OCI-LY7 (cell line): ENCODE results near the gene GUCY1A2. TPM values are rescaled to one million over a fixed set of nuclear protein-coding genes. Genes with fewer than 3 reads are reported as not detected.

Experiments
- BruUV-seq: library from RNA; stranded (reverse); fragments of 400-500 nt; replicated peaks from 2 replicates; lab custom pipeline; 2021; lab: Mats Ljungman, UMichigan
- CTCF ChIA-PET: fragments of 300-600 bp; sonication (Branson Sonifier 250); formaldehyde crosslinking; loops from one replicate; lab custom pipeline; 2022; ENCODE audit warnings: antibody characterized with exemption; ENCODE audit not compliant: unreplicated experiment; lab: Charles Lee
- POLR2A ChIA-PET: fragments of 300-600 bp; sonication (Branson Sonifier 250); formaldehyde crosslinking; loops from one replicate; lab custom pipeline; 2022; ENCODE audit warnings: antibody characterized with exemption; lab: Charles Lee
- DNase-seq: peaks from one replicate; pipeline ENCODE4 v3.0.0-alpha.2; 2015; ENCODE audit warnings: low spot score
- H2AFZ ChIP-seq: fragments of 200-600 bp; sonication (generic), shearing (Covaris generic); 2 replicates; pipeline ENCODE4 v1.6.1; 2014; ENCODE audit warnings: mild to moderate bottlenecking, antibody characterized with exemption, low read length, moderate library complexity
- H3K27ac ChIP-seq: fragments of 200-600 bp; sonication (generic); 2 replicates; pipeline ENCODE4 v1.5.1; 2014; ENCODE audit warnings: mixed run types, low read depth, mild to moderate bottlenecking, moderate library complexity, low read length, inconsistent platforms; ENCODE audit not compliant: poor library complexity, severe bottlenecking
- H3K36me3 ChIP-seq: fragments of 200-600 bp; sonication (generic); 2 replicates; pipeline ENCODE4 v1.6.1; 2014; ENCODE audit warnings: mild to moderate bottlenecking, antibody characterized with exemption, low read length, moderate library complexity, mixed read lengths; ENCODE audit not compliant: insufficient read depth
- H3K4me1 ChIP-seq: fragments of 200-600 bp; sonication (generic); 2 replicates; pipeline ENCODE4 v1.5.1; 2014; ENCODE audit warnings: mild to moderate bottlenecking, low read length; ENCODE audit not compliant: insufficient read depth, poor library complexity, severe bottlenecking
- H3K4me2 ChIP-seq: fragments of 200-600 bp; sonication (generic); 2 replicates; pipeline ENCODE4 v1.6.1; 2014; ENCODE audit warnings: mild to moderate bottlenecking, low read length
- H3K4me3 ChIP-seq: fragments of 200-600 bp; sonication (generic); 2 replicates; pipeline ENCODE4 v1.5.1; 2014; ENCODE audit warnings: mild to moderate bottlenecking, low read depth, low read length; ENCODE audit not compliant: poor library complexity, severe bottlenecking
- H3K79me2 ChIP-seq: fragments of 200-600 bp; sonication (generic); 2 replicates; pipeline ENCODE4 v1.6.1; 2016; ENCODE audit warnings: low read depth, mild to moderate bottlenecking, low read length, moderate library complexity, mixed read lengths; ENCODE audit not compliant: insufficient read depth
- H3K9me2 ChIP-seq: fragments of 200-600 bp; sonication (generic); 2 replicates; pipeline ENCODE4 v1.6.1; 2016; ENCODE audit warnings: mild to moderate bottlenecking, low read length, mixed read lengths; ENCODE audit not compliant: insufficient read depth
- H3K9me3 ChIP-seq: fragments of 200-600 bp; sonication (generic); 2 replicates; pipeline ENCODE4 v1.6.1; 2014; ENCODE audit warnings: mild to moderate bottlenecking, mixed run types, low read length, mixed read lengths
- H4K20me1 ChIP-seq: fragments of 200-600 bp; sonication (generic); 2 replicates; pipeline ENCODE4 v1.6.1; 2014; ENCODE audit warnings: mild to moderate bottlenecking, antibody characterized with exemption, low read length, moderate library complexity, mixed read lengths; ENCODE audit not compliant: insufficient read depth
- EZH2phosphoT487 ChIP-seq: fragments of 200-600 bp; sonication (generic); IDR thresholded peaks from 2 replicates; pipeline ENCODE4 v1.6.1; 2018; ENCODE audit warnings: low read depth, borderline replicate concordance, mild to moderate bottlenecking, mixed run types, antibody characterized with exemption, low read length, moderate library complexity, mixed read lengths
- intact Hi-C: fragments of 100-400 bp; cut with micrococcal nuclease; formaldehyde crosslinking; loops from one replicate; pipeline ENCODE4 v1.10.0; 2022; ENCODE audit not compliant: unreplicated experiment
- total RNA-seq, 2 experiments: library from RNA; depleted of rRNA in 1 of 2; stranded (reverse); fragments of >200 nt in 1 of 2; shearing (Covaris generic) in 1 of 2; gene quantifications; 2 replicates each; pipeline ENCODE4 v1.2.3, GENCODE V29; 2014 to 2022
- TF ChIP-seq, protein P1 (sequence below): fragments of 200-600 bp; sonication (generic); conservative IDR thresholded peaks from 2 replicates; pipeline ENCODE4 v1.5.1; 2014; ENCODE audit warnings: mild to moderate bottlenecking, antibody characterized with exemption, low read length, moderate library complexity, mixed read lengths

The GUCY1A2 gene
- total RNA-seq, 2 experiments from 2014 or later = under 0.01 TPM; not detected in 1

DNA sequence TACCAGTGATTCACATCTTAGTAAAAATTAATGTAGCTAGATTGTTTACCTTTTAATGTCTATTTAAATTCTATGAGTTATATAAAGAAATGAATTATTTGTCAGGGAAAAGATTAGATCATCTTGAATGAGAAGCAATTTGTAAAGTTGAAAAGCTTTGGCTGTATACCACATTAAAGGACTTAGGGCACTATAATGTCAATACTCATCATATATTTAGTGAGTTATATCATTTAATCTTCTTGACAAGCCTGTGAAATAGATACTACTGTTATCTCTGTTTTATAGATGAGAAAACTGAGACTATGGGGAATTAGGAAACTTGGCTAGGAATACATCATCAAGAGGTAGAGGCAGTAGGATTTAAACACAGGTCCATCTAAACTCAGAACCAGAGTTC, 160.1 kb downstream of the GUCY1A2 start:
- H2AFZ ChIP-seq = no peak overlapping the region
- H3K4me2 ChIP-seq = no peak overlapping the region
- POLR2A ChIA-PET = interaction anchor here (1.1 kb wide), 1 partner anchor 9 kb away, joined by 3 read pairs; no protein-coding TSS in a partner anchor
- no peaks in the 10 kb centered on the region for H3K79me2 ChIP-seq
- BruUV-seq = no TSS peak
- H3K9me3 ChIP-seq = no peaks in the 10 kb centered on the region
- TF ChIP-seq, protein P1, sequence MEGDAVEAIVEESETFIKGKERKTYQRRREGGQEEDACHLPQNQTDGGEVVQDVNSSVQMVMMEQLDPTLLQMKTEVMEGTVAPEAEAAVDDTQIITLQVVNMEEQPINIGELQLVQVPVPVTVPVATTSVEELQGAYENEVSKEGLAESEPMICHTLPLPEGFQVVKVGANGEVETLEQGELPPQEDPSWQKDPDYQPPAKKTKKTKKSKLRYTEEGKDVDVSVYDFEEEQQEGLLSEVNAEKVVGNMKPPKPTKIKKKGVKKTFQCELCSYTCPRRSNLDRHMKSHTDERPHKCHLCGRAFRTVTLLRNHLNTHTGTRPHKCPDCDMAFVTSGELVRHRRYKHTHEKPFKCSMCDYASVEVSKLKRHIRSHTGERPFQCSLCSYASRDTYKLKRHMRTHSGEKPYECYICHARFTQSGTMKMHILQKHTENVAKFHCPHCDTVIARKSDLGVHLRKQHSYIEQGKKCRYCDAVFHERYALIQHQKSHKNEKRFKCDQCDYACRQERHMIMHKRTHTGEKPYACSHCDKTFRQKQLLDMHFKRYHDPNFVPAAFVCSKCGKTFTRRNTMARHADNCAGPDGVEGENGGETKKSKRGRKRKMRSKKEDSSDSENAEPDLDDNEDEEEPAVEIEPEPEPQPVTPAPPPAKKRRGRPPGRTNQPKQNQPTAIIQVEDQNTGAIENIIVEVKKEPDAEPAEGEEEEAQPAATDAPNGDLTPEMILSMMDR = no peak
- TF ChIP-seq EZH2phosphoT487 = no peak
- no peak overlapping the region for H3K27ac ChIP-seq
- H4K20me1 ChIP-seq = no peaks in the 10 kb centered on the region
- intact Hi-C loops = no loop called here
- CTCF ChIA-PET = no interaction called here
- DNase-seq = no peak
- no peaks in the 10 kb centered on the region for H3K36me3 ChIP-seq
- H3K4me3 ChIP-seq = no peak overlapping the region
- no peaks in the 10 kb centered on the region for H3K9me2 ChIP-seq
- H3K4me1 ChIP-seq = no peaks in the 10 kb centered on the region

- ChIA-PET CTCF (no interaction called here), POLR2A (no interaction called here)
- Histone ChIP-seq H3K36me3 (no peaks in the 10 kb centered on the region), H3K4me2 (no peak overlapping the region), H3K4me3 (no peak overlapping the region), H3K9me3 (0 out of 2 replicates have a peak, but pooled peaks cover 1% of the 10 kb centered on the region), H3K27ac (no peak overlapping the region), H3K9me2 (no peaks in the 10 kb centered on the region), H2AFZ (no peak overlapping the region), H3K4me1 (no peaks in the 10 kb centered on the region), H4K20me1 (no peaks in the 10 kb centered on the region), H3K79me2 (no peaks in the 10 kb centered on the region)
- intact Hi-C loops = no loop called here
- TF ChIP-seq, protein P1 = no peak
- no peak for TF ChIP-seq EZH2phosphoT487
- no peak for DNase-seq
- BruUV-seq = no TSS peak
Measured at GRCh38 chr11:106856566-106856965, 161.7 kb downstream of the GUCY1A2 start.

GRCh38 chr11:106854429-106854828, 163.8 kb downstream of the GUCY1A2 start:
- no peaks in the 10 kb centered on the region for H3K9me2 ChIP-seq
- no peaks in the 10 kb centered on the region for H3K4me1 ChIP-seq
- no peak overlapping the region for H2AFZ ChIP-seq
- H3K4me3 ChIP-seq = no peak overlapping the region
- CTCF ChIA-PET = no interaction called here
- no peaks in the 10 kb centered on the region for H3K79me2 ChIP-seq
- intact Hi-C loops = no loop called here
- H3K9me3 ChIP-seq = 0 out of 2 replicates have a peak, but pooled peaks cover 3% of the 10 kb centered on the region
- BruUV-seq = no TSS peak
- no peaks in the 10 kb centered on the region for H3K36me3 ChIP-seq
- H3K4me2 ChIP-seq = no peak overlapping the region
- no peaks in the 10 kb centered on the region for H4K20me1 ChIP-seq
- TF ChIP-seq EZH2phosphoT487 = no peak
- TF ChIP-seq, protein P1 = no peak
- POLR2A ChIA-PET = no interaction called here
- no peak overlapping the region for H3K27ac ChIP-seq
- DNase-seq = no peak
